ENCODE measurements around the gene PTPRN2. TPM values are rescaled to one million over a fixed set of nuclear protein-coding genes. Genes with fewer than 3 reads are reported as not detected.

Gene PTPRN2
- total RNA-seq, 1 experiment from 2014 or later: 1.2 TPM

DNA sequence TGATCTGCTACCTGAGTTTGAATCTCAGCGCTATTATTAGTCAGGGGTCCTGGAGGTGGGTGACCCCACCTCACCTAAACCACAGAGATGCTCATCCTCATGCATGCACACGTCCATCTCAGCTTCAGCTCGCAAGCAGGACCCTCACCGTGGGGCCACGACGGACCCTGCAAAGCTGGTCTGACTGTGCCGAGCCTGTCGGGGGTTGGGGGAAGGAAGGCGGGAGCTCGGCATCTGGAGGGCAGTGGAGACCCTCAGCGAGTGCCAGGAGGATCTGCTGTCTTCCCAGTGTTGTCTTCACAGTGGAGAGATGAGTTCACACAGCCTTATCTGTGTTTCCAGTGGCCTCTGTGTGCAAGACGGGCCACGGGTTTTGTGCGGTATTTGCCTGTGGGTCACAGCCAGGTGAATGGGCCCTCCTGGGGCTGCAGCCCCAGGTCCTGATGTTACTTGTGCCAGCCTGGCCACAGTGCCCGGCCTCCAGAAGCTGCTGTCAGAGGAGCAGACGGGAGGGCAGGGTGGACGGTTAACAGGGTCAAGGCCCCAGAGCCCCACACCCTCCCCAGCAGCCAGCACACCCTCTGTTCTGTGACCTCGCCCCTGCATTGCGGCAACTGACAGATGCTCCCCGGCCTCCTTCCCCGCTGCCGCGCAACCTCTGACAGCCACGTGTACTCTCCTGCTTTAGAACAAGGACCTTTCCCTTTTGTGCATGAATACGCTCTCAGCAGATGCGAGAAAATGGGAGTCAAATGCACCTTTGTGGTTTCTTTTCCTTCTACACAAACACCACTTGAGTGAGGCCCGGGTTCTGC lies 722.1 kb downstream of the PTPRN2 start:
- H3K27me3 ChIP-seq (replicated peaks): no peaks in the 10 kb centered on the region
- no peak overlapping the region for H3K4me3 ChIP-seq

DNA sequence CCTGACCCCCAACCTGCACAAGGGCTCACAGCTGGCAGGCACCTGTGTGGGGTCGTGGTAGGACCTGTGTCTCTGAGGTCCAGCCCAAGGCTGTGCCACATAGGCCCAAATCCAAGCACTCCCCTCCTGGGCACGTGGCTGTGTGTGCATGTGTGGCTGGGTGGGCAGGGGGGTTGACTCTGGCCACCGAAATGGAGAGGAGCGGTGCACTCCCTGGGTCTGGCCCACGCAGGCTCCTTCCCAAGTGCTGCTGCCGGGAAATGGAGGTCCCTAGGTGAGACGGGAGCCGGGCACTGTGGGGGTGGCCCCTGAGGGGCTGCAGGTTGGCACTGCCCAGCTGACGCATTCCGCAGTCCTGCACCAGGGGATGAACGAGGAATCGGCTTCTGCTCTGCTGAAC lies 722.7 kb downstream of the PTPRN2 start:
- H3K27me3 ChIP-seq (replicated peaks): no peaks in the 10 kb centered on the region
- peaks cover 22% of the 10 kb centered on the region for H3K9me3 ChIP-seq (replicated peaks)
- H3K4me1 ChIP-seq (replicated peaks): no peaks in the 10 kb centered on the region
- H3K27ac ChIP-seq: no peak overlapping the region
- H3K4me3 ChIP-seq: no peak overlapping the region
- H3K36me3 ChIP-seq: no peaks in the 10 kb centered on the region
- no peak for DNase-seq (ENCODE audit: low read depth in 1 of 2, low spot score in 2 of 2)

More for the DNA sequence above, 722.1 kb downstream of the PTPRN2 start:
- no peaks in the 10 kb centered on the region for H3K4me1 ChIP-seq (replicated peaks)
- no peak overlapping the region for H3K27ac ChIP-seq
- no peaks in the 10 kb centered on the region for H3K36me3 ChIP-seq
- H3K9me3 ChIP-seq (replicated peaks): peaks cover 26% of the 10 kb centered on the region
- DNase-seq (ENCODE audit: low read depth in 1 of 2, low spot score in 2 of 2): no peak

DNA sequence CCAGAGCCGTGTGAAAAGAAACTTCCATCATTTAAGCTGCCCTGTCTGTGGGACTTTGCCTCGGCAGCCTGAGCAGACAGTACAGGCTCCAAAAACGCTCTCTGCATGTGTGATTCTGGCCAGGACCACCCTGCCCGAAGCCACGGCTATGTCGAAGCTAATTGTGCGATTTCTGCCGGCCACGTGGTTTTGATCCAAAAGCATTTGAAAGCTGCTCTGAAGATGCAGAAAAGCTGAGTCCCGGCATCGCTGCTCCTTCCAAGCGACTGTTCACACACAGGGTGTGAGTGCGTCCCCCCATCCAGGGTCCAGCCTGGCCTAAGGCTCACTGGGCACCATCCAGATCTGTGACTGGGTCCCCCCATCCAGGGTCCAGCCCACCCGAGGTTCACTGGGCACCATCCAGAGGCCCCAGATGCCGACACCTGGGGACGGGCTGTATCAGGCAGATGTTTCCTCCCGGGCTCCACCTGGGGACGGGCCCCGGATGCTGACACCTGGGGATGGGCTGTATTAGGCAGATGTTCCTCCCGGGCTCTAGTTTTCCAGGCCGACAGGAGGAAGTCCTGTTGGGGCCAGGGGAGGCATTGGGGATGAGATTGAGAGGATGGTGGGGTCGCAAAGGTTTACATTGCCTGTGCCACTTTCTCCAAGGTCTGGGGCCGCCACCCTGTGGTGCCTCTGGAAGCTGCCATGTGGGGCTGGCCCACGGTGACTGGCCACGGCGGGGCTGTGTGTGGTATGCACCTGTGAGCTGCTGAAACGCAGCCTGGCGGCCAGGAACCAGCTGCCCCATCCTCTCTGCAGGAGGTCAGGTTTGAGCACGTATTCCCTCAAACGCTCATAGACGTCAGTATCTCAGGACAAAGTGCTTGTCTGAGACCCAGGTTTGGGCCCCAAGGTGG lies 723.5 kb downstream of the PTPRN2 start:
- peaks cover 22% of the 10 kb centered on the region for H3K9me3 ChIP-seq (replicated peaks)
- H3K27me3 ChIP-seq (replicated peaks): no peaks in the 10 kb centered on the region
- no peak for DNase-seq (ENCODE audit: low read depth in 1 of 2, low spot score in 2 of 2)
- no peaks in the 10 kb centered on the region for H3K4me1 ChIP-seq (replicated peaks)
- H3K27ac ChIP-seq: no peak overlapping the region
- H3K4me3 ChIP-seq: no peak overlapping the region
- H3K36me3 ChIP-seq: no peaks in the 10 kb centered on the region

DNA sequence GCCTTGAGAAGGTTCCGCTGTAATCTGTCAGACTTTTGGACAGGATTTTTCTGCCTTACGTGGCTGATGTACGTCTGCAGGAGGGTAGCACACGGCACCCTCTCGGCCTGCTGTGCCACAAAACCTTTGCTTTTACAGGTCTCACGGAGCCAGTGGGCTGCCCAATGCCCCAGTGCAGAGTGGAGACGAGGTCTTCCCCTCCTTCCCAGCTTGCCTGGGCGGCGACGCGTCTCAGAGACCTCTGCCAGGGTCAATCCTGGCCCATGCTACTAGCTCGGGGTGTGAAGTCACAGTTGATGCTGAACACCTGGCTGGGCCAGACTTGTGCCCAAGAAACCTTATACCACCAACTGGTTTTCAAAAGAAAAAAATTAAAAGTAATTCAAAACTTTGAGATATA lies 724.4 kb downstream of the PTPRN2 start:
- no peaks in the 10 kb centered on the region for H3K27me3 ChIP-seq (replicated peaks)
- H3K4me1 ChIP-seq (replicated peaks): no peaks in the 10 kb centered on the region
- H3K36me3 ChIP-seq: no peaks in the 10 kb centered on the region
- peaks cover 22% of the 10 kb centered on the region for H3K9me3 ChIP-seq (replicated peaks)
- no peak overlapping the region for H3K27ac ChIP-seq
- no peak for DNase-seq (ENCODE audit: low read depth in 1 of 2, low spot score in 2 of 2)
- no peak overlapping the region for H3K4me3 ChIP-seq

DNA sequence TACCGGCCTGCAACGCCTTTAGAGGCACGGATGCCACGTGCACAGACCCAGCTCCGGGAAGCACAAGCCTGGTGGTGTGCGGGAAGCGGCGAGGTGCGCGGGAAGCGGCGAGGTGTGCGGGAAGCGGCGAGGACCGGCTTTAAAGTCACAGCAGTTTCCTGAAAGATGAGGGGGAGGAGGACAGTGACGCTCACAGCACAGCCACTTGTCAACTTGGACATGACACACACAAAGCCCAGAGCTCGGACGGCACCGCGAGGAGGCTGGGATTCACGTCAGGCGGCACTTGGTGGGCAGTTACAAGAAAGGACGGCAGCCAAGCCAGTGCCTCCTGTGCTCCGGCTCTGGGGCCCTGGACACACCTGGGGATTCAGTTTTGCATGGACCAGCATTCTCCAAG lies 724.9 kb downstream of the PTPRN2 start:
- Histone ChIP-seq H3K4me3 (no peak overlapping the region), H3K36me3 (no peaks in the 10 kb centered on the region), H3K4me1 (replicated peaks) (no peaks in the 10 kb centered on the region), H3K27ac (no peak overlapping the region), H3K9me3 (replicated peaks) (peaks cover 22% of the 10 kb centered on the region), H3K27me3 (replicated peaks) (no peaks in the 10 kb centered on the region)
- DNase-seq (ENCODE audit: low read depth in 1 of 2, low spot score in 2 of 2): no peak

DNA sequence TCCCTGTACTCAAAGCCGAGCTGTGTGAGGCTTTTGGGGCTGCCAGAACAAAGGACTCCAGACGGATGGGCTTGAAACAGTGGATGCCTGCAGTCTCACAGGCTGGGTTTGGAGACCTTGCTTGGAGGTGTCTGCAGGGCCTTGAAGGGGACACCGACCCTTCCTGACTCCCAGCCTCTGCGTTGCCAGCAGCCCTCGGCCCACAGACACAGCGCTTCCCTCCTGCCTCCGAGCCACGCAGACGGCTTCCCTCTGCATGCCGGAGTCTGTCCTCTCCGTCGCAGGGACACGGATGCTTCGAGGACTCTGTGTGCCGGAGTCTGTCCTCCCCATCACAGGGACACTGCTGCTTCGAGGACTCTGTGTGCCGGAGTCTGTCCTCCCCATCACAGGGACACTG lies 726.1 kb downstream of the PTPRN2 start:
- H3K9me3 ChIP-seq (replicated peaks): peaks cover 24% of the 10 kb centered on the region
- no peak for DNase-seq (ENCODE audit: low read depth in 1 of 2, low spot score in 2 of 2)
- no peak overlapping the region for H3K4me3 ChIP-seq

DNA sequence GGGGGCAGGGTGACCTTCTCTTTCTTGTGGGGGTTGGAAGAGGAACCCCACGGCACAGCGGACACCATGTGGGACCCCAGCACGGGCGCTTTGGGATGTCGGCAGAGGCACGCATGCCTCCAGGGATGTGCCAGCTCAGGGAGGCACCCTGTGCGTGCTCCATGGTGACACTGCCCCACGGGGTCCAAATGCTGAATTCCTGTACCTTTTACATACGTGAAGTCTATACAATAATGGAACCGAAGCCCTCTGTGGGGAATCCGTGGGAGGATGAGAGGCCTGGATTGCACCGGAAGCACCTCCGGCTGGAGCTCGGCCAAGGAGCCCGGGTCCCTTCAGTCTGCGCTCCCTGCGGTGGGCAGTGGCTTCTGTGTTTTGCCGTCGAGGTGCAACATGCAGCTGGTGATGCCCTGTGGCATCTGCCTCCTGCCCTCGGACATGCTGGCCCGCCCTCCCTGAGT lies 726.6 kb downstream of the PTPRN2 start:
- DNase-seq (ENCODE audit: low read depth in 1 of 2, low spot score in 2 of 2): no peak
- H3K4me3 ChIP-seq: no peak overlapping the region
- H3K36me3 ChIP-seq: no peaks in the 10 kb centered on the region
- H3K27ac ChIP-seq: no peak overlapping the region
- no peaks in the 10 kb centered on the region for H3K27me3 ChIP-seq (replicated peaks)
- no peaks in the 10 kb centered on the region for H3K4me1 ChIP-seq (replicated peaks)
- peaks cover 22% of the 10 kb centered on the region for H3K9me3 ChIP-seq (replicated peaks)

More for the DNA sequence above, 726.1 kb downstream of the PTPRN2 start:
- Histone ChIP-seq H3K4me1 (replicated peaks) (no peaks in the 10 kb centered on the region), H3K27ac (no peak overlapping the region), H3K36me3 (no peaks in the 10 kb centered on the region), H3K27me3 (replicated peaks) (no peaks in the 10 kb centered on the region)

DNA sequence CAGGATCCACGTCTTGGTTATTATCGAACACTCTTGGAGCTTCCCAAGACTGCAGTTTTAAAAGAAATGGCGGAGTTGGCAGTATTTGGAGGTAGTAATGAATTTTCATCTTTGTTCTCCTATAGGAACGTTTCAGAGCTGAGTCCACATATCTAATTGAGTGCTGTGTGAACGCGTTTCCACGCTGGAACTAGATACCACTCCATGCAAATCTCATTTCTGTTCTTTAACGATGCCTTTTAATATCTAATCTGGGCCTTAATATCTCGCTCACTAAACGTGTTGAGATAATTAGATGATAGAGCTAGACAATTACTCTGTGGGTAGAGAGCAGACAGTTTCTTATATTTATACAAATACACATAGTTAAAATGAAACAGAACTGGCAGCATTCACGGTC lies 727.2 kb downstream of the PTPRN2 start:
- no peaks in the 10 kb centered on the region for H3K27me3 ChIP-seq (replicated peaks)
- no peak overlapping the region for H3K4me3 ChIP-seq
- no peaks in the 10 kb centered on the region for H3K4me1 ChIP-seq (replicated peaks)
- no peak overlapping the region for H3K27ac ChIP-seq
- DNase-seq (ENCODE audit: low read depth in 1 of 2, low spot score in 2 of 2): no peak
- H3K36me3 ChIP-seq: no peaks in the 10 kb centered on the region
- peaks cover 18% of the 10 kb centered on the region; the same call in 1 of the 2 replicates for H3K9me3 ChIP-seq (replicated peaks)

DNA sequence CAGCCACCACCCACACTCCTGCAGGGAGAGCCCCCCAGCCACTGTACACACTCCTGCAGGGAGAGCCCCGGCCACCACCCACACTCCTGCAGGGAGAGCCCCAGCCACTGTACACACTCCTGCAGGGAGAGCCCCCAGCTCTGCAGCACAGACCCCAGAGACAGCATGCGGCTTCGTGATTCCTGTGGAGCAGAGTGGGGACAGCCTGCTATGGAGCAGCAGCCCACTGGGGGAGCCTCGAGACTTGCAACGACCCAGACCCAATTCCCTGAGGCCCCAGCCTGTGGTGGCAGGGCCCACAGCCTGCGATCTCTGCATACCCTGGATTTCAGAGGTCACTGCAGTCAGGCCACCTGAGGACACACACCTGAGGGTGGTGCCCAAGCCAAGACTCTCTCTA lies 727.7 kb downstream of the PTPRN2 start:
- no peaks in the 10 kb centered on the region for H3K27me3 ChIP-seq (replicated peaks)
- peaks cover 15% of the 10 kb centered on the region; the same call in 1 of the 2 replicates for H3K9me3 ChIP-seq (replicated peaks)
- H3K4me1 ChIP-seq (replicated peaks): no peaks in the 10 kb centered on the region
- no peak overlapping the region for H3K27ac ChIP-seq
- no peak overlapping the region for H3K4me3 ChIP-seq
- DNase-seq (ENCODE audit: low read depth in 1 of 2, low spot score in 2 of 2): no peak
- H3K36me3 ChIP-seq: no peaks in the 10 kb centered on the region

DNA sequence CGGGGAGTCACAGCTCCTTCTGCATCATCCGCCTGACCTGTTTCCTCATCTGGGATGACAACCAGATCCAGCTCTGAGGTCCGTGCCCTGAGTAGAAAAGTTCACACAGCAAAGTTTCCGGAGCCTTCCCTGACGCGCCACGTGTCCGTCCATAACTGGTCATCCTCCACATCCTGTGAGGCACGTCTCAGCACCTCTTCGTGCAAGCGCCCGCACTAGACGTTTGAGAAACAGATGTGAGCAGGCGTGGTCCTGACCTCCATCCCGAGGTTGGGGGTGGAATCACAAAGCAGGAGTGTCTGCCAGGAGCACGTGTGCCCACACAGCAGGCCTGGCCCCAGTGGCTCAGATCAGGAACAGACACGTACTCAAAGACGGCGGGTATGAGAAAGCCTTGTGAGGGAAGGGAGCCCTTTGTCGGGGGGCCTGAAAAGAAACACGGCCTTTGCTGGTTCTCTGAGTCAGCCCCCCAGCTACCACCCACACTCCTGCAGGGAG lies 730.0 kb downstream of the PTPRN2 start:
- Histone ChIP-seq H3K36me3 (no peaks in the 10 kb centered on the region), H3K27ac (no peak overlapping the region), H3K4me3 (no peak overlapping the region), H3K4me1 (replicated peaks) (no peaks in the 10 kb centered on the region), H3K9me3 (replicated peaks) (peaks cover 10% of the 10 kb centered on the region), H3K27me3 (replicated peaks) (no peaks in the 10 kb centered on the region)
- DNase-seq (ENCODE audit: low read depth in 1 of 2, low spot score in 2 of 2): no peak

DNA sequence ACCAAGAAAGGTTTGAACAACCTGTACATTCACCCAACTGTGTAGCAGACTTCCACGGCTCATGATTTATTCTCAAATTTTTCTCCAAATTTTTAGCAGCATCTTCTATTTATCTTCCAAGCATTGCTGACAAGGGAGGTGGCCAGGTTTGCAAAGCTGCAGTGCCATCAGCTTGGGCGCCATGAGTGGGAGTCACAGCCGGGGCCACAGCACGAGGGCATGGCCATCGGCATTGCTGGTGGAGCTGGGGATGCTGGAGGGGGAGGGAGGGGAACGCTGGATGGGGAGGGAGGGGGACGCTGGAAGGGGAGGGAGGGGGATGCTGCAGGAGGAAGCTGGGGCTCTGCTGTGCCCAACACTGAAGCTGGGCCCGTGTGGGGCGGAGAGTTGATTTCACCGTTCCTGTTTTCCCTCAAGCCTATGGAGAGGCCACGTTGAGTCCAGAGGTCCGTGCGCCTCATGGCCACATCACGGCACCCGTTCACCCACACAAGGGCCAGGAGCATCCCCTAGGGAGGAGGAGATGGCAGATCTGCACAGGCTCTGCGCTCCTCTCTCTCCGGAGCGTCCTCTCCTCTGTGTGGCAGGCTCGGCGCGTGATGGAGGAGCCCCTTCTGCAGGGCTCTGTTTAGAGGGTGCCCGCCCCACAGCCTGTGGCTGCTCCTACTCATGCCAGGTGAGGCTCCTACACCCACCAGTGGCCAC lies 730.6 kb downstream of the PTPRN2 start:
- Histone ChIP-seq H3K27ac (no peak overlapping the region), H3K27me3 (replicated peaks) (no peaks in the 10 kb centered on the region), H3K9me3 (replicated peaks) (peaks cover 10% of the 10 kb centered on the region), H3K4me1 (replicated peaks) (no peaks in the 10 kb centered on the region), H3K36me3 (no peaks in the 10 kb centered on the region), H3K4me3 (no peak overlapping the region)
- no peak for DNase-seq (ENCODE audit: low read depth in 1 of 2, low spot score in 2 of 2)

DNA sequence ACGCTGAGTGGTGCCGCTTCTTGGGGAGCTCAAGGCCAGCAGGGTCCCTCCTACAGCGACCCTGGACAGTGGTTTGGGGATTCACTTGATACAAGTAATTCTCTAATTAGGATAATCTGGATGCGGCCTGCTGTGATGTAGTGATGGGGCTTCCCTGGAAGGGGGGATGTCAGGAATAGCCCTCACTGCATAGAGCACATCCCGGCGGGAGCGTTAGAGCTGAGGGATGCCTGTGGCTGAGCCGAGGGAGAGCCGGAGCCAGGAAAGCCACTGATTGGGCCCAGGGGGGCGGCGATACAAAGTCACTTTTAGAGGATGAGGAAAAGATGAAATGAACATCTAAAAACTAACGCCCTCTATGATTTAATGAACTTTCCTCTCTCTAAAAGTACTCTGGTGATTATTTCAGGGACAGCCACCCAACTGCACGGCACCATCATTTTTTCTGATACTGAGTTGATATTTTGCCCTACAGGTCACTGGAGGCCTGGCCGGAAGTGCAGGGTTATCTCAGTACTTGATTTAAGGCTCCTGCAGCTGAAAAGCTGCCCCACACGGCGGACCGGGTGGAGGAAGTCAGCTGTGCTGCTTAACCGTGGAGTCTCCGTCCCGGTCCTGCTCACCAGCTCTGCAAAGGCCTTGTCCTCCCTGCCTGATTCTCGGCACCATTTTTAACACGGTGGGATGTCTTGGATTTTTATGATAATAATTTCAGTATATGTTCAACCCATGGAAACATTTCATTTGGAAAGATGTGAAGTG lies 732.0 kb downstream of the PTPRN2 start:
- Histone ChIP-seq H3K4me3 (no peak overlapping the region), H3K9me3 (replicated peaks) (peaks cover 10% of the 10 kb centered on the region), H3K4me1 (replicated peaks) (no peaks in the 10 kb centered on the region), H3K27me3 (replicated peaks) (no peaks in the 10 kb centered on the region), H3K36me3 (no peaks in the 10 kb centered on the region), H3K27ac (no peak overlapping the region)
- no peak for DNase-seq (ENCODE audit: low read depth in 1 of 2, low spot score in 2 of 2)

DNA sequence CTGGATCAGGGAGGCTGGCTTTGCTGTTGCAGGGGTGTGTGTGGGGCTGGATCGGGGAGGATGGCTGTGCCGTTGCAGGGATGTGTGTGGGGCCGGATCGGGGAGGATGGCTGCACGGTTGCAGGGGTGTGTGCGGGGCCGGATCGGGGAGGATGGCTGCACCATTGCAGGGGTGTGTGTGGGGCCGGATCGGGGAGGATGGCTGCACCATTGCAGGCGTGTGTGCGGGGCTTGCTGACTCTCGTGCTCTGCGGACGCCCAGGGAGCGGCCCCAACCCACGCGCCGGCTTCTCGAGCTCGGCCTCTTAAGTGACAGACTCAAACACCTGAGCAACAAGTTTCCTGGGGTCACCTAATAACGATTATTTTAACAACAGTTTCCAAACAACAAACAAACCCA lies 732.6 kb downstream of the PTPRN2 start:
- no peak for DNase-seq (ENCODE audit: low read depth in 1 of 2, low spot score in 2 of 2)
- Histone ChIP-seq H3K27ac (no peak overlapping the region), H3K4me3 (no peak overlapping the region), H3K9me3 (replicated peaks) (peaks cover 10% of the 10 kb centered on the region; the same call in 1 of the 2 replicates), H3K27me3 (replicated peaks) (no peaks in the 10 kb centered on the region), H3K36me3 (no peaks in the 10 kb centered on the region), H3K4me1 (replicated peaks) (no peaks in the 10 kb centered on the region)
